Activated naive CD4-positive, alpha-beta T cell treated with anti-CD3 and anti-CD28 coated beads, Interleukin-2, amount 10 ng/mL, durations not matched to agents 7 days and 5 days (primary cell): ENCODE data around the gene P2RX5.
A peak's percentile ranks its signal among the peaks of the same experiment; 100 is the strongest.
"Not testable (repeated sequence)": the region's sequence is repeated elsewhere in the genome, so short reads cannot be mapped to it uniquely, and the experiment has no call there.

Experiments
- CTCF ChIA-PET: fragments of 350-600 bp; sonication (Branson Sonifier 250); formaldehyde crosslinking; loops from one replicate; lab custom pipeline; 2021; ENCODE audit warnings: antibody characterized with exemption; lab: Charles Lee
- DNase-seq: peaks from one replicate; pipeline ENCODE4 v3.0.0-alpha.2; 2020
- H3K27ac Mint-ChIP-seq: one replicate; pipeline ENCODE4 v1.8.0; 2021; ENCODE audit warnings: mild to moderate bottlenecking, moderate library complexity, mixed read lengths
- H3K27me3 Mint-ChIP-seq: one replicate; pipeline ENCODE4 v1.8.0; 2021; ENCODE audit warnings: mild to moderate bottlenecking, mixed read lengths
- H3K36me3 Mint-ChIP-seq: one replicate; pipeline ENCODE4 v1.8.0; 2021; ENCODE audit warnings: mixed read lengths
- H3K4me1 Mint-ChIP-seq: one replicate; pipeline ENCODE4 v1.8.0; 2021; ENCODE audit warnings: mixed read lengths
- H3K4me3 Mint-ChIP-seq: one replicate; pipeline ENCODE4 v1.8.0; 2021; ENCODE audit warnings: mild to moderate bottlenecking, moderate library complexity, mixed read lengths
- H3K9me3 Mint-ChIP-seq: one replicate; pipeline ENCODE4 v1.8.0; 2021; ENCODE audit warnings: mixed read lengths

Gene P2RX5

GRCh38 chr17:3695723-3696411 is at the start of gene P2RX5:
P2RX5 (minus strand) TSS chr17:3696155; CDS start chr17:3696005, 150 bp downstream.
- Mint-ChIP-seq H3K4me1 (peaks cover 34% of the 10 kb centered on the region), H3K27ac (peak within 1 kb of the TSS; percentile 91), H3K27me3 (peaks cover 4% of the 10 kb centered on the region), H3K4me3 (peak within 1 kb of the TSS; percentile 88), H3K36me3 (peaks cover 8% of the 10 kb centered on the region), H3K9me3 (no peaks in the 10 kb centered on the region)
- DNase-seq, result peak; percentile 62
- CTCF ChIA-PET, result interaction anchor here (0.6 to 1.2 kb wide), 8 partner anchors 12 to 42 kb away, joined by 3 to 5 read pairs (median 3); partner anchors contain the start of gene HASPIN

GRCh38 chr17:3745071-3745470 is 49.1 kb upstream of the P2RX5 start:
- Mint-ChIP-seq H3K9me3 (no peaks in the 10 kb centered on the region), H3K27ac (no peak overlapping the region), H3K4me1 (peaks cover 32% of the 10 kb centered on the region), H3K36me3 (no peaks in the 10 kb centered on the region), H3K27me3 (peaks cover 22% of the 10 kb centered on the region), H3K4me3 (no peak overlapping the region)
- CTCF ChIA-PET, result no interaction called here
- no peak for DNase-seq

- Mint-ChIP-seq H3K27me3 (peaks cover 15% of the 10 kb centered on the region), H3K4me1 (peaks cover 37% of the 10 kb centered on the region), H3K27ac (no peak overlapping the region), H3K36me3 (no peaks in the 10 kb centered on the region), H3K9me3 (no peaks in the 10 kb centered on the region), H3K4me3 (no peak overlapping the region)
- CTCF ChIA-PET, result interaction anchor here (1.1 kb wide), 1 partner anchor 84 kb away, joined by 4 read pairs; no protein-coding TSS in a partner anchor
- DNase-seq, result no peak
Measured at GRCh38 chr17:3744014-3744413, 48.1 kb upstream of the P2RX5 start.

- peaks cover 42% of the 10 kb centered on the region for H3K4me1 Mint-ChIP-seq
- CTCF ChIA-PET, result interaction anchor here (0.6 to 11.0 kb wide), 8 partner anchors 9 to 422 kb away, joined by 3 to 374 read pairs (median 4); no protein-coding TSS in a partner anchor
- peak; percentile 40 for DNase-seq
- no peaks in the 10 kb centered on the region for H3K36me3 Mint-ChIP-seq
- no peak overlapping the region for H3K4me3 Mint-ChIP-seq
- no peaks in the 10 kb centered on the region for H3K9me3 Mint-ChIP-seq
- peaks cover 9% of the 10 kb centered on the region for H3K27me3 Mint-ChIP-seq
- H3K27ac Mint-ChIP-seq, result peak overlapping the region; percentile 70
Measured at GRCh38 chr17:3740611-3741073, 44.7 kb upstream of the P2RX5 start.

GRCh38 chr17:3739422-3740124 is 43.6 kb upstream of the P2RX5 start:
- H3K27me3 Mint-ChIP-seq, result peaks cover 9% of the 10 kb centered on the region
- no peak overlapping the region for H3K4me3 Mint-ChIP-seq
- CTCF ChIA-PET, result interaction anchor here (0.6 to 11.0 kb wide), 12 partner anchors 8 to 175 kb away, joined by 3 to 374 read pairs (median 14); partner anchors contain the start of gene NCBP3
- no peak overlapping the region for H3K27ac Mint-ChIP-seq
- H3K9me3 Mint-ChIP-seq, result no peaks in the 10 kb centered on the region
- H3K36me3 Mint-ChIP-seq, result no peaks in the 10 kb centered on the region
- DNase-seq, result no peak
- H3K4me1 Mint-ChIP-seq, result peaks cover 42% of the 10 kb centered on the region

- H3K4me3 Mint-ChIP-seq, result no peak overlapping the region
Measured at GRCh38 chr17:3738562-3739295, 42.8 kb upstream of the P2RX5 start.

GRCh38 chr17:3735515-3735914 is 39.6 kb upstream of the P2RX5 start:
- no peak overlapping the region for H3K4me3 Mint-ChIP-seq
- DNase-seq, result no peak
- H3K9me3 Mint-ChIP-seq, result no peaks in the 10 kb centered on the region
- CTCF ChIA-PET, result interaction anchor here (0.6 to 11.0 kb wide), 9 partner anchors 9 to 179 kb away, joined by 3 to 374 read pairs (median 5); partner anchors contain the start of gene NCBP3
- H3K27ac Mint-ChIP-seq, result no peak overlapping the region
- peaks cover 5% of the 10 kb centered on the region for H3K27me3 Mint-ChIP-seq
- peaks cover 29% of the 10 kb centered on the region for H3K4me1 Mint-ChIP-seq
- H3K36me3 Mint-ChIP-seq, result peaks cover 2% of the 10 kb centered on the region

More at GRCh38 chr17:3738562-3739295, 42.8 kb upstream of the P2RX5 start:
- H3K9me3 Mint-ChIP-seq, result no peaks in the 10 kb centered on the region
- no peaks in the 10 kb centered on the region for H3K36me3 Mint-ChIP-seq
- CTCF ChIA-PET, result interaction anchor here (0.7 to 11.0 kb wide), 26 partner anchors 9 to 336 kb away, joined by 3 to 374 read pairs (median 7); partner anchors contain the start of genes HASPIN, NCBP3, P2RX1 and P2RX5
- H3K4me1 Mint-ChIP-seq, result peaks cover 42% of the 10 kb centered on the region
- DNase-seq, result peak; percentile 72
- H3K27me3 Mint-ChIP-seq, result peaks cover 9% of the 10 kb centered on the region
- peak overlapping the region; percentile 31 for H3K27ac Mint-ChIP-seq

GRCh38 chr17:3734911-3735276 is 38.9 kb upstream of the P2RX5 start:
- H3K36me3 Mint-ChIP-seq, H3K27ac Mint-ChIP-seq, H3K4me3 Mint-ChIP-seq, H3K27me3 Mint-ChIP-seq, H3K9me3 Mint-ChIP-seq, DNase-seq: not testable (repeated sequence)
- CTCF ChIA-PET, result interaction anchor here (0.7 to 11.0 kb wide), 8 partner anchors 9 to 112 kb away, joined by 3 to 374 read pairs (median 7); partner anchors contain the start of gene NCBP3
- peaks cover 22% of the 10 kb centered on the region for H3K4me1 Mint-ChIP-seq

- H3K27ac Mint-ChIP-seq, result peak overlapping the region; percentile 11
- no peak overlapping the region for H3K4me3 Mint-ChIP-seq
- CTCF ChIA-PET, result interaction anchor here (1.0 to 11.0 kb wide), 3 partner anchors 53 to 114 kb away, joined by 3 to 374 read pairs (median 114); partner anchors contain the start of gene NCBP3
Measured at GRCh38 chr17:3732210-3732621, 36.3 kb upstream of the P2RX5 start.

GRCh38 chr17:3730881-3731429 is 35.0 kb upstream of the P2RX5 start:
- H3K4me1 Mint-ChIP-seq, result peaks cover 11% of the 10 kb centered on the region
- no peak overlapping the region for H3K27ac Mint-ChIP-seq
- H3K9me3 Mint-ChIP-seq, result no peaks in the 10 kb centered on the region
- peaks cover 22% of the 10 kb centered on the region for H3K36me3 Mint-ChIP-seq
- no peak for DNase-seq
- CTCF ChIA-PET, result interaction anchor here (9.3 to 11.0 kb wide), 2 partner anchors 94 to 115 kb away, joined by 114 to 374 read pairs; partner anchors contain the start of gene NCBP3
- H3K27me3 Mint-ChIP-seq, result no peaks in the 10 kb centered on the region
- H3K4me3 Mint-ChIP-seq, result no peak overlapping the region

More at GRCh38 chr17:3732210-3732621, 36.3 kb upstream of the P2RX5 start:
- no peak for DNase-seq
- H3K4me1 Mint-ChIP-seq, result peaks cover 2% of the 10 kb centered on the region
- H3K36me3 Mint-ChIP-seq, result peaks cover 14% of the 10 kb centered on the region
- H3K9me3 Mint-ChIP-seq, result no peaks in the 10 kb centered on the region
- H3K27me3 Mint-ChIP-seq, result peaks cover 5% of the 10 kb centered on the region

- H3K27me3 Mint-ChIP-seq, result no peaks in the 10 kb centered on the region
- DNase-seq, result no peak
- no peak overlapping the region for H3K4me3 Mint-ChIP-seq
- H3K4me1 Mint-ChIP-seq, result peaks cover 22% of the 10 kb centered on the region
- CTCF ChIA-PET, result interaction anchor here (1.6 kb wide), 1 partner anchor 98 kb away, joined by 4 read pairs; no protein-coding TSS in a partner anchor
- H3K9me3 Mint-ChIP-seq, result no peaks in the 10 kb centered on the region
- peaks cover 32% of the 10 kb centered on the region for H3K36me3 Mint-ChIP-seq
- no peak overlapping the region for H3K27ac Mint-ChIP-seq
Measured at GRCh38 chr17:3729881-3730280, 33.9 kb upstream of the P2RX5 start.

GRCh38 chr17:3728099-3728498 is 32.1 kb upstream of the P2RX5 start:
- not testable (repeated sequence) for H3K27ac Mint-ChIP-seq, H3K27me3 Mint-ChIP-seq, H3K9me3 Mint-ChIP-seq, H3K4me3 Mint-ChIP-seq, DNase-seq
- H3K36me3 Mint-ChIP-seq, result peaks cover 37% of the 10 kb centered on the region
- CTCF ChIA-PET, result interaction anchor here (1.3 to 4.6 kb wide), 3 partner anchors 9 to 100 kb away, joined by 4 to 25 read pairs (median 11); no protein-coding TSS in a partner anchor
- H3K4me1 Mint-ChIP-seq, result peaks cover 29% of the 10 kb centered on the region

- Mint-ChIP-seq H3K36me3 (peaks cover 45% of the 10 kb centered on the region), H3K27ac (no peak overlapping the region), H3K27me3 (no peaks in the 10 kb centered on the region), H3K4me1 (peaks cover 39% of the 10 kb centered on the region), H3K4me3 (no peak overlapping the region), H3K9me3 (no peaks in the 10 kb centered on the region)
- DNase-seq, result no peak
- CTCF ChIA-PET, result interaction anchor here (1.3 to 4.6 kb wide), 4 partner anchors 11 to 101 kb away, joined by 3 to 25 read pairs (median 8); no protein-coding TSS in a partner anchor
Measured at GRCh38 chr17:3727041-3727440, 31.1 kb upstream of the P2RX5 start.
